PFSK-1 (cell line): ENCODE measurements around the gene SETBP1.

Experiments
- FOXP2 ChIP-seq: optimal IDR thresholded peaks from 2 replicates; pipeline ENCODE3; 2011; ENCODE audit warnings: borderline replicate concordance, control low read depth, inconsistent platforms; ENCODE audit not compliant: insufficient read depth; ENCODE audit errors: extremely low read length, extremely low read depth
- POLR2AphosphoS5 ChIP-seq: IDR thresholded peaks from 2 replicates; pipeline ENCODE4 v1.6.1; 2012; ENCODE audit warnings: low read depth, mild to moderate bottlenecking, control low read depth, low read length, moderate library complexity
- SIN3A ChIP-seq: IDR thresholded peaks from 2 replicates; pipeline ENCODE4 v1.6.1; 2012; ENCODE audit warnings: mild to moderate bottlenecking, low read length, moderate library complexity, borderline replicate concordance; ENCODE audit not compliant: insufficient read depth
- TAF1 ChIP-seq: IDR thresholded peaks from 2 replicates; pipeline ENCODE4 v1.6.1; 2012; ENCODE audit warnings: low read length, control low read depth, borderline replicate concordance; ENCODE audit not compliant: insufficient read depth
- TF ChIP-seq, protein P1 (sequence below), 2 experiments: IDR thresholded peaks; 2 replicates each; pipeline versions ENCODE4 v1.6.1 to v1.8.0; 2011 to 2012; ENCODE audit warnings: low read depth in 2 of 2, low read length in 2 of 2, control low read depth in 1 of 2, inconsistent platforms in 1 of 2, mild to moderate bottlenecking in 1 of 2, moderate library complexity in 1 of 2; ENCODE audit not compliant: insufficient read depth in 1 of 2

Gene SETBP1

DNA sequence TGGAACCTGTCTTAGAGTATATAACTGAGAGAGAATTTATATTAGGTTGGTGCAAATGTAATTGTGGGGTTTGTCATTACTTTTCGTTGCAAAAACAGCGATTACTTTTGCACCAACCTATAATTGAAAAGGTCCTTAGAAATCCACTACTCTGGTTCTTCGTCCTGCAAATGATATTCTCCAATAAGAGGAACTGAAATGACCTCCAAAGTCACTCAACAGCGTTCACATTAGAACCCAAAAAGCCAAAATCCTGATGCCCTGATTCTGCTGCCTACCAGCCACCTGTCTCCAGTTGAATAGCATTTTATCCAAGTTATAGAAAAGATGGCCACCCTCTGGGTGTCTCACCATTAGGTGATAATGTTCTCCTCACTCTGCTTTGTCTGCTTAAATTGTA is 230.6 kb downstream of the SETBP1 start:
- TF ChIP-seq FOXP2 (no peak), POLR2AphosphoS5 (no peak), TAF1 (no peak), SIN3A (no peak)
- TF ChIP-seq, protein P1, sequence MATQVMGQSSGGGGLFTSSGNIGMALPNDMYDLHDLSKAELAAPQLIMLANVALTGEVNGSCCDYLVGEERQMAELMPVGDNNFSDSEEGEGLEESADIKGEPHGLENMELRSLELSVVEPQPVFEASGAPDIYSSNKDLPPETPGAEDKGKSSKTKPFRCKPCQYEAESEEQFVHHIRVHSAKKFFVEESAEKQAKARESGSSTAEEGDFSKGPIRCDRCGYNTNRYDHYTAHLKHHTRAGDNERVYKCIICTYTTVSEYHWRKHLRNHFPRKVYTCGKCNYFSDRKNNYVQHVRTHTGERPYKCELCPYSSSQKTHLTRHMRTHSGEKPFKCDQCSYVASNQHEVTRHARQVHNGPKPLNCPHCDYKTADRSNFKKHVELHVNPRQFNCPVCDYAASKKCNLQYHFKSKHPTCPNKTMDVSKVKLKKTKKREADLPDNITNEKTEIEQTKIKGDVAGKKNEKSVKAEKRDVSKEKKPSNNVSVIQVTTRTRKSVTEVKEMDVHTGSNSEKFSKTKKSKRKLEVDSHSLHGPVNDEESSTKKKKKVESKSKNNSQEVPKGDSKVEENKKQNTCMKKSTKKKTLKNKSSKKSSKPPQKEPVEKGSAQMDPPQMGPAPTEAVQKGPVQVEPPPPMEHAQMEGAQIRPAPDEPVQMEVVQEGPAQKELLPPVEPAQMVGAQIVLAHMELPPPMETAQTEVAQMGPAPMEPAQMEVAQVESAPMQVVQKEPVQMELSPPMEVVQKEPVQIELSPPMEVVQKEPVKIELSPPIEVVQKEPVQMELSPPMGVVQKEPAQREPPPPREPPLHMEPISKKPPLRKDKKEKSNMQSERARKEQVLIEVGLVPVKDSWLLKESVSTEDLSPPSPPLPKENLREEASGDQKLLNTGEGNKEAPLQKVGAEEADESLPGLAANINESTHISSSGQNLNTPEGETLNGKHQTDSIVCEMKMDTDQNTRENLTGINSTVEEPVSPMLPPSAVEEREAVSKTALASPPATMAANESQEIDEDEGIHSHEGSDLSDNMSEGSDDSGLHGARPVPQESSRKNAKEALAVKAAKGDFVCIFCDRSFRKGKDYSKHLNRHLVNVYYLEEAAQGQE (IDR thresholded peaks at IDR 0.05; ENCODE audit: insufficient read depth in 1 of 2, low read depth in 2 of 2, low read length in 2 of 2) = no peak

DNA sequence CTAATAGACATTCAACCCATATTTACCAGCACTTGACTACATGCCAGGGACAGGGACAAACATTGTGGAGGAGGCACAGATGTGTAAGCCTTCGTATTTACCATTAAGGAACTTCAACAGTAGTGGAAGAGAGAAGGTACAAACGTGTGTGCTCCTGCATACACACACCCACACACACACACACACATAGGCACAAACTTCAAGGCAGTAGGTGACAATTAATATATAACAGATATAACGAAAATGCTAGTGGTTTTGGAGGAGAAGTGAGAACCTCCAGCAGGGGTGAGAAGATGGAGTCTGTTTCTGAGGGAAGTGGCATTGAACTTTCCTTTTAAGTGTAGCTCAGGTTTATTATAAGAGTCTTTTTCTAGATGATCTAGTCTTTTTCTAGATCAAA is 231.1 kb downstream of the SETBP1 start:
- TF ChIP-seq SIN3A (no peak), FOXP2 (no peak), POLR2AphosphoS5 (no peak), TAF1 (no peak)

DNA sequence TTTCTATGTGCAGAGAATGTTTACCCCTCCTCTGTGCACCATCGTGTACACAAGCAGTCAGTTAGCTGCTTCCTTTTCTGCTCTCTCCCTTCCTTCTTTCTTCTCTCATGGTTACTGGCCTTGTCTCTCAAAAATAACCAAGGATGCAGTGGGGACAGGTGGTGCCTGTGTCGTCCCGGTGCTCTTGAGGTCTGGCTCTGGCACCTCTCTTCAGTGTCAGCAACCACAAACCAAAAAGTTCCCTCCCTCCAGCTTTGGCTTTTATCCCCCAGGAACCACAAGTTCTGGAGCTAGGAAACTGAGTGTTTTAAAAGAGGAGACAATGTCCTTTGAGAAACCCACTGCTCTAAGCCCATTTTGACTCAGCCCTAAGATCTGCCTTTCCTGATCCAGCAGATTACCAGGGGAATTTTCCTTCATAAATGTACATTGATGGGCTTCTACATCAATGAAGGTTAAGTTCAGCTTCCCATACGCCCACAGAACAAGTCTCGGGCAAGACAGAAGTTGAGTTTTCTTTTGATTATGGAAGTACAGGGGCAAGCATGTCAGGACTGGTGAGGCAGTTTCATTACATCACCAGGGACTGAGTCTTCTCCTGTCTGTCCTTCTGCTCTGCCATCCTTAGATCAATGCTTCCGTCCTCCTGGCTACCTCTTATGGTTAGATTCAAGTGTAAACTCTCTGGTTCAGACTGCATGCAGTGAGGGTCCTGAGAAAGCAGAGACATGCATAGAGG is 232.2 kb downstream of the SETBP1 start:
- TF ChIP-seq POLR2AphosphoS5 = no peak
- no peak for TF ChIP-seq FOXP2
- TF ChIP-seq, protein P1 (IDR thresholded peaks at IDR 0.05; ENCODE audit: insufficient read depth in 1 of 2, low read depth in 2 of 2, low read length in 2 of 2) = no peak
- no peak for TF ChIP-seq SIN3A
- no peak for TF ChIP-seq TAF1

GRCh38 chr18:44914028-44914427 is 233.3 kb downstream of the SETBP1 start:
- no peak for TF ChIP-seq FOXP2
- TF ChIP-seq SIN3A = no peak
- TF ChIP-seq, protein P1 (IDR thresholded peaks at IDR 0.05; ENCODE audit: insufficient read depth in 1 of 2, low read depth in 2 of 2, low read length in 2 of 2) = no peak
- TF ChIP-seq TAF1 = no peak
- no peak for TF ChIP-seq POLR2AphosphoS5

DNA sequence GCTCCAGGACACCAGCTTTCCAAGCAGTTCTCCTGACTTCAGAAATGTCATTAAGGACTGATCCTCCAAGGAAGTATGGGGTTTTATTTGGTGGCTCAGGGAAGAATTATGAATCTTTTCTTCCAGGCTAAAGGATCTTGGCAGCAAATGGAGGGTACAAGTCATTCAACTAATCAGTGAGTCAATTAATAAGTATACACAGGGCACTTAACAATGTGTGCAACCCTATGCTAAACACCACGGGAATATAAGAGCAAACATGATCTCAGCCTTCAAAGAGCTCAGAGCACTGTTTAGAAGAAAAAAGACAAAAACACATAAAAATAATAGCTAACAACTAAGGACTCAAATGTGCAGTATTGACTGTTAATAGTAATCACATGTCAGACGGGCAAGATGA is 234.5 kb downstream of the SETBP1 start:
- TF ChIP-seq FOXP2 = no peak
- TF ChIP-seq POLR2AphosphoS5 = no peak
- TF ChIP-seq, protein P1 (IDR thresholded peaks at IDR 0.05; ENCODE audit: insufficient read depth in 1 of 2, low read depth in 2 of 2, low read length in 2 of 2) = no peak
